CD14-positive monocyte (primary cell): ENCODE results near the gene HS3ST2. TPM values are rescaled to one million over a fixed set of nuclear protein-coding genes. Genes with fewer than 3 reads are reported as not detected.

ENCODE experiments used
- DNase-seq, 3 donors: peaks; one replicate each; pipeline ENCODE4 v3.0.0-alpha.2; 2011 to 2022
- H2AFZ ChIP-seq: 2 replicates; pipeline ENCODE4 v1.6.0; 2012; ENCODE audit warnings: mild to moderate bottlenecking, low read depth, low read length, inconsistent platforms; ENCODE audit not compliant: insufficient read depth, poor library complexity, severe bottlenecking
- H3K27ac ChIP-seq, 2 donors: 1 replicate in 1 of 2; 2 replicates in 1 of 2; pipeline ENCODE4 v1.5.1; 2012 to 2013; ENCODE audit warnings: low read length in 2 of 2, control low read depth in 1 of 2, inconsistent platforms in 1 of 2, low read depth in 1 of 2, mild to moderate bottlenecking in 1 of 2
- H3K27me3 ChIP-seq, 2 donors: one replicate each; pipeline versions ENCODE4 v1.6.0 to v1.6.1; 2011 to 2013; ENCODE audit warnings: low read length in 2 of 2; ENCODE audit not compliant: control insufficient read depth in 2 of 2, insufficient read depth in 2 of 2
- H3K36me3 ChIP-seq, 2 donors: replicated peaks in 1 of 2; 1 replicate in 1 of 2; 2 replicates in 1 of 2; pipeline versions ENCODE4 v1.5.1 to v1.6.1; 2012 to 2013; ENCODE audit warnings: low read length in 2 of 2, control low read depth in 1 of 2, inconsistent platforms in 1 of 2, mild to moderate bottlenecking in 1 of 2; ENCODE audit not compliant: insufficient read depth in 2 of 2, control insufficient read depth in 1 of 2
- H3K4me1 ChIP-seq, 2 donors: 1 replicate in 1 of 2; 2 replicates in 1 of 2; pipeline versions ENCODE4 v1.5.1 to v1.6.1; 2012 to 2013; ENCODE audit warnings: low read length in 2 of 2, control low read depth in 1 of 2, inconsistent platforms in 1 of 2, mild to moderate bottlenecking in 1 of 2, moderate library complexity in 1 of 2; ENCODE audit not compliant: insufficient read depth in 2 of 2, control insufficient read depth in 1 of 2
- H3K4me2 ChIP-seq: replicated peaks from 2 replicates; pipeline ENCODE3; 2012; ENCODE audit warnings: low read length, moderate library complexity, mild to moderate bottlenecking; ENCODE audit not compliant: poor library complexity, severe bottlenecking; ENCODE audit errors: extremely low read depth
- H3K4me3 ChIP-seq, 3 experiments: fragments of 200-600 bp in 1 of 3; sonication (generic) in 1 of 3; replicated peaks in 1 of 3; 1 replicate in 2 of 3; 2 replicates in 1 of 3; pipeline ENCODE4 v1.5.1; 2011 to 2013; ENCODE audit warnings: low read length in 3 of 3, mild to moderate bottlenecking in 3 of 3, control low read depth in 2 of 3, low read depth in 2 of 3, inconsistent platforms in 1 of 3, moderate library complexity in 1 of 3
- H3K79me2 ChIP-seq: 2 replicates; pipeline ENCODE4 v1.6.0; 2012; ENCODE audit warnings: mild to moderate bottlenecking, control low read depth, inconsistent platforms, low read length, moderate library complexity; ENCODE audit not compliant: insufficient read depth
- H3K9ac ChIP-seq: 2 replicates; pipeline ENCODE4 v1.6.0; 2017; ENCODE audit warnings: low read length, mild to moderate bottlenecking; ENCODE audit not compliant: insufficient read depth, poor library complexity, severe bottlenecking
- H3K9me3 ChIP-seq, 2 donors: replicated peaks in 1 of 2; 1 replicate in 1 of 2; 2 replicates in 1 of 2; pipeline versions ENCODE4 v1.5.1 to v1.6.1; 2012 to 2013; ENCODE audit warnings: low read length in 2 of 2, control low read depth in 1 of 2; ENCODE audit not compliant: control insufficient read depth in 1 of 2, insufficient read depth in 1 of 2
- H4K20me1 ChIP-seq: 2 replicates; pipeline ENCODE4 v1.6.0; 2012; ENCODE audit warnings: mild to moderate bottlenecking, low read length, control low read depth, moderate library complexity; ENCODE audit not compliant: insufficient read depth
- H3K27ac Mint-ChIP-seq, 7 donors: one replicate each; pipeline ENCODE4 v1.8.0; 2020; ENCODE audit warnings: mild to moderate bottlenecking in 7 of 7, mixed read lengths in 7 of 7, moderate library complexity in 6 of 7, inconsistent platforms in 2 of 7
- H3K27me3 Mint-ChIP-seq, 3 donors: one replicate each; pipeline ENCODE4 v1.8.0; 2021 to 2022; ENCODE audit warnings: low read depth in 3 of 3, mild to moderate bottlenecking in 3 of 3, mixed read lengths in 3 of 3, moderate library complexity in 3 of 3, inconsistent platforms in 1 of 3
- H3K36me3 Mint-ChIP-seq, 2 donors: one replicate each; pipeline ENCODE4 v1.8.0; 2020; ENCODE audit warnings: mixed read lengths in 2 of 2, inconsistent platforms in 1 of 2, mild to moderate bottlenecking in 1 of 2
- H3K4me1 Mint-ChIP-seq: one replicate; pipeline ENCODE4 v1.8.0; 2020; ENCODE audit warnings: mild to moderate bottlenecking, mixed read lengths
- H3K4me3 Mint-ChIP-seq, 2 donors: one replicate each; pipeline ENCODE4 v1.8.0; 2020; ENCODE audit warnings: mild to moderate bottlenecking in 2 of 2, mixed read lengths in 2 of 2, moderate library complexity in 1 of 2
- H3K9me3 Mint-ChIP-seq, 7 donors: one replicate each; pipeline ENCODE4 v1.8.0; 2020 to 2022; ENCODE audit warnings: mixed read lengths in 7 of 7, mild to moderate bottlenecking in 6 of 7, moderate library complexity in 6 of 7, inconsistent platforms in 2 of 7
- CTCF ChIP-seq: fragments of 200-600 bp; IDR thresholded peaks from one replicate; pipeline ENCODE4 v1.8.0; 2022; ENCODE audit warnings: antibody characterized with exemption, mild to moderate bottlenecking
- WGBS: methylation state at CpG from one replicate; pipeline ENCODE4 v1.1.5; 2013; ENCODE audit warnings: missing lambda C conversion rate; ENCODE audit not compliant: insufficient coverage; 5-methylcytosine and 5-hydroxymethylcytosine counted together
- intact Hi-C, 2 donors: fragments of 100-400 bp; cut with micrococcal nuclease; formaldehyde crosslinking; loops; one replicate each; pipeline versions ENCODE4 v1.15.0 to v1.15.1; 2023
- polyA plus RNA-seq, 3 donors: library from polyadenylated mRNA; depleted of rRNA in 1 of 3; unstranded in 2 of 3; stranded (reverse) in 1 of 3; fragments of 300-500 nt in 2 of 3; fragments of >200 nt in 1 of 3; fragmentation: Illumina TruSeq in 2 of 3; gene quantifications; 1 replicate in 2 of 3; 2 replicates in 1 of 3; pipeline ENCODE4 v1.2.3, GENCODE V29; 2012 to 2021

HS3ST2 gene
- polyA plus RNA-seq, 3 donors = not detected

GRCh38 chr16:22861580-22861979, 47.6 kb downstream of the HS3ST2 start:
- Histone ChIP-seq H3K79me2 (no peaks in the 10 kb centered on the region), H4K20me1 (no peaks in the 10 kb centered on the region), H3K27me3 (peaks cover 0 to 3% of the 10 kb centered on the region in 2 donors), H3K4me1 (no peaks in the 10 kb centered on the region), H3K4me2 (no peak overlapping the region), H3K36me3 (no peaks in the 10 kb centered on the region), H3K4me3 (no peak overlapping the region), H3K27ac (no peak overlapping the region), H3K9ac (no peak overlapping the region), H2AFZ (no peak overlapping the region), H3K9me3 (no peaks in the 10 kb centered on the region)
- TF ChIP-seq CTCF = no peak
- Mint-ChIP-seq H3K9me3 (peaks cover 0 to 3% (median 0%) of the 10 kb centered on the region in 7 donors), H3K27ac (no peak overlapping the region), H3K36me3 (no peaks in the 10 kb centered on the region), H3K4me3 (no peak overlapping the region), H3K4me1 (peaks cover 2% of the 10 kb centered on the region), H3K27me3 (peaks cover 0 to 9% (median 2%) of the 10 kb centered on the region in 3 donors)
- 81% methylated on average over 2 of the region's 3 CpGs for WGBS
- intact Hi-C loops = no loop called here
- DNase-seq = no peak

DNA sequence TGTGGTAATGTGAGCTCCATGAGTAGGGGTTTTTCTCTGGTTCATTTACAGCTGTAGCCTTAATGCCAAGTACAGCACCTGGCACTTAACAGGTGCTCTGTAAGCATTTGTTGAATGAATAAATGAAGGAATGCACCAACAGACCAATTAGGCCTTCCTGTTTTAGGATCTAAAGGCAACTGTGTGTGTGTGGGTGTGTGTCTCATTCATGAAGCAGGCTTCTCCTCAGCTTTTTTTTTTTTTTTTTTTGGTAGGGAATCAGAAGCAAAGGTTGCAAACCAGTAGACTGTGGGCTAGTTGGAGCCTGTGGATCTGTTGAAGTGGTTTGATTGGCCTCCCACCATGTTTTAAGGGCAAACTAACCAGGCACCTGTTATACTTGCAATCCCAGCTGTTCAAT, 48.1 kb downstream of the HS3ST2 start:
- peaks cover 0 to 9% (median 2%) of the 10 kb centered on the region in 3 donors for H3K27me3 Mint-ChIP-seq
- H3K4me2 ChIP-seq = no peak overlapping the region
- H3K4me1 ChIP-seq = no peaks in the 10 kb centered on the region
- DNase-seq = no peak
- no peak overlapping the region for H3K4me3 ChIP-seq
- no peak overlapping the region for H2AFZ ChIP-seq
- no peak for TF ChIP-seq CTCF
- H4K20me1 ChIP-seq = no peaks in the 10 kb centered on the region
- H3K27me3 ChIP-seq = peaks cover 0 to 3% of the 10 kb centered on the region in 2 donors
- H3K36me3 Mint-ChIP-seq = no peaks in the 10 kb centered on the region
- H3K36me3 ChIP-seq = no peaks in the 10 kb centered on the region
- intact Hi-C loops = no loop called here
- H3K9me3 ChIP-seq = no peaks in the 10 kb centered on the region
- H3K27ac ChIP-seq = no peak overlapping the region
- H3K79me2 ChIP-seq = no peaks in the 10 kb centered on the region
- peaks cover 2% of the 10 kb centered on the region for H3K4me1 Mint-ChIP-seq
- no peak overlapping the region for H3K9ac ChIP-seq
- no peak overlapping the region for H3K27ac Mint-ChIP-seq
- no peak overlapping the region for H3K4me3 Mint-ChIP-seq
- peaks cover 0 to 3% (median 0%) of the 10 kb centered on the region in 7 donors for H3K9me3 Mint-ChIP-seq
